ENCODE data around the gene NIT1. TPM values are rescaled to one million over a fixed set of nuclear protein-coding genes. Genes with fewer than 3 reads are reported as not detected.

The NIT1 gene
- total RNA-seq, 5 donors from 2014 or later (not counting 1 experiment from before 2014, with no cell fraction given): 23.4 to 44.7 (median 41.7) TPM

DNA sequence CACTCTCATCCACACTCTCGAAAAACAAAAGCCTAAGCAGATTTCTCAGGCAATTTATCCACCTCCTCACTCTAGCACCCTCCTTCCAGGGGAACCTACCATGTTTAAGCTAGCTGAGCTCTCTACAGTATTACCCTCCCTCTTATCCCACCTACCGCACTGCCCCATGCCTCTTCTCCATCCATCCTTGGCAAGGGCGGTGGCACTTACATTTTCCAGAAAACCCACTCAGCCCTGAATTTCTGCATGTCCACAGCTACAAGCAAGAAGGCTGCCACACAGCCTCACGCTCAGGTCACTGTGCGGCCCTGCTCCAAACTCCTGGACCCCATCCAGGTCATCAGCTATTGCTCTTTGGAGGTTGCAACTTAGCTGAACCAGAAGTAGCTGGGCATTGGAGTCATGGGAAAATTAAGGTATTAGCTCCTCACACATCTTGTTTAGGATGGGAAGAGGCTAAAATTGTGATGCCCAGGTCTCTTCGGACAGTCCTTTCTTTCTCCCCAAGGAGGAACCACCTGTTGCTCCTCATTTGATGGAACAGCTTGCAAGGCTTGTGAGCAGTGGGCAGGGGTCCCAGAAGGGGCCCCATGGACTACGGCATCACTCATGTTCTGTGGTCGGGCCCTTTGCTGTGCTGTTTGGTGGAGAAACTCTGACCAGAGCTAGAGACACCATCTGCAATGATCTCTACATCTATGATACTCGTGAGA is 18.7 kb upstream of the NIT1 start:
- Mint-ChIP-seq H3K9me3 (no peaks in the 10 kb centered on the region), H3K4me3 (peak overlapping the region; percentile 67 to 86 (median 78)), H3K27me3 (peaks cover 0 to 3% of the 10 kb centered on the region in 2 donors), H3K27ac (peak overlapping the region in 1 of 2 donors; percentile 57), H3K36me3 (peaks cover 9% of the 10 kb centered on the region), H3K4me1 (peaks cover 16 to 27% (median 24%) of the 10 kb centered on the region in 3 donors)
- H3K27ac ChIP-seq (ENCODE audit: low read length): no peak overlapping the region
- CTCF ChIA-PET: interaction anchor here (0.6 to 3.2 kb wide), 9 partner anchors 13 to 101 kb away, joined by 3 to 22 read pairs (median 6); partner anchors contain the start of genes ARHGAP30 (in 1 of the 2) and TSTD1 (in 1 of the 2)
- H3K4me3 ChIP-seq (ENCODE audit: control insufficient read depth in 1 of 2, extremely low read depth in 1 of 2, low read length in 1 of 2): no peak overlapping the region
- POLR2A ChIA-PET: interaction anchor here (0.5 to 1.3 kb wide), 5 partner anchors 28 to 207 kb away, joined by 3 to 5 read pairs (median 3); partner anchors contain the start of gene F11R (in 1 of the 2)
- H3K9me3 ChIP-seq: no peaks in the 10 kb centered on the region
- no peak for ATAC-seq (replicated peaks in 1 of 4)
- 97% methylated on average over 5 of the region's 9 CpGs for WGBS (ENCODE audit: insufficient coverage)
- DNase-seq: no peak
- peaks cover 2 to 20% of the 10 kb centered on the region in 2 experiments for H3K4me1 ChIP-seq (ENCODE audit: control insufficient read depth in 1 of 2, extremely low read depth in 1 of 2, insufficient read depth in 2 of 2, low read length in 2 of 2)
- peaks cover 3 to 24% of the 10 kb centered on the region in 2 donors for H3K36me3 ChIP-seq (ENCODE audit: control insufficient read depth in 2 of 2, extremely low read depth in 1 of 2, insufficient read depth in 1 of 2, low read length in 1 of 2)
- no peaks in the 10 kb centered on the region for H3K27me3 ChIP-seq (replicated peaks in 1 of 2; ENCODE audit: control insufficient read depth in 2 of 2, extremely low read depth in 1 of 2, insufficient read depth in 2 of 2, low read length in 1 of 2)

DNA sequence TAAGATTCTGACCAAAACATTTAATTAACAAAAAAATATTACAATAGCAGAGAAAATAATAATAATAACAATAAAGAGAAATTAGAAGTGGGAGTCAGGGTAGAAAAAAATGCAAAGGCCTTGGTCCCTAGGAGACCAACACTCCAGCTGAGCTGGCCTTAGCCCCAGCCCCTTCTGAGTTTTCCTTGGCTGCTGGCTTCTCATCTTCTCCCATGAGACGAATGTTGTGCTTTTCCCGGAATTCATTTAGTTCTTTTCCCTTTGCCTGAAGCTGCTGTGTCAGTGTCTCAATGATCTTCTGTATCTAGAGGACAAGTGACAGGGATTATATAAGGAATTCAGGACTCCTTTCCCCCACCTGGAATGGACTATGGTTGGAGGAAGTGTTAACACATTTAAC is 17.3 kb upstream of the NIT1 start:
- Mint-ChIP-seq H3K9me3 (no peaks in the 10 kb centered on the region), H3K36me3 (peaks cover 13% of the 10 kb centered on the region), H3K4me1 (peaks cover 21 to 31% (median 30%) of the 10 kb centered on the region in 3 donors), H3K27ac (no peak overlapping the region), H3K4me3 (no peak overlapping the region), H3K27me3 (peaks cover 0 to 3% of the 10 kb centered on the region in 2 donors)
- H3K27me3 ChIP-seq (replicated peaks in 1 of 2; ENCODE audit: control insufficient read depth in 2 of 2, extremely low read depth in 1 of 2, insufficient read depth in 2 of 2, low read length in 1 of 2): no peaks in the 10 kb centered on the region
- no peak overlapping the region for H3K27ac ChIP-seq (ENCODE audit: low read length)
- H3K9me3 ChIP-seq: no peaks in the 10 kb centered on the region
- ChIA-PET CTCF (interaction anchor here (0.6 to 1.9 kb wide), 5 partner anchors 12 to 92 kb away, joined by 3 to 8 read pairs (median 4); partner anchors contain the start of gene ARHGAP30 (in 1 of the 2)), POLR2A (interaction anchor here in 1 of 2 donors (0.7 kb wide), 1 partner anchor 295 kb away, joined by 3 read pairs; no protein-coding TSS in a partner anchor)
- peaks cover 3 to 24% of the 10 kb centered on the region in 2 donors for H3K36me3 ChIP-seq (ENCODE audit: control insufficient read depth in 2 of 2, extremely low read depth in 1 of 2, insufficient read depth in 1 of 2, low read length in 1 of 2)
- no peak overlapping the region for H3K4me3 ChIP-seq (ENCODE audit: control insufficient read depth in 1 of 2, extremely low read depth in 1 of 2, low read length in 1 of 2)
- no peak for DNase-seq
- ATAC-seq (replicated peaks in 1 of 4): no peak
- WGBS (ENCODE audit: insufficient coverage): no CpG with 5 or more reads among the region's 2 CpGs
- peaks cover 2 to 20% of the 10 kb centered on the region in 2 experiments for H3K4me1 ChIP-seq (ENCODE audit: control insufficient read depth in 1 of 2, extremely low read depth in 1 of 2, insufficient read depth in 2 of 2, low read length in 2 of 2)

DNA sequence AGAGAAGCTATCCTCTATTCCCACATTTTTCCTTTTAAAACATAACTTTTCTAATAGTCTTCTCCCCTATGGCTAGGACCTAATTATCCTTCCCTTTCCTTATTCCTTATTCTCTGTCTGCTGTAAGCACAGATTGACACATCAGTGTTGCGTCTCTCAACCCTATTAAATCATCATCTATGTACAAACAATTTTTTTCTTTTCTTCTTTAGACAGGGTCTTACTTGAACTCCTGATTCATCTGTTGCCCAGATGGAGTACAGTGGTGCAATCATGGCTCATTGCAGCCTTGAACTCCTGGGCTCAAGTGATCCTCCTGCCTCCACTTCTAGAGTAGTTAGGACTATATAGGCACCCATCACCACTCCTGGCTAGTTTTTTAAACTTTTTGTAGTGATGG is 11.5 kb upstream of the NIT1 start:
- peaks cover 3 to 17% of the 10 kb centered on the region in 2 donors for H3K36me3 ChIP-seq (ENCODE audit: control insufficient read depth in 2 of 2, extremely low read depth in 1 of 2, insufficient read depth in 1 of 2, low read length in 1 of 2)
- ATAC-seq (replicated peaks in 1 of 4) (no peak), DNase-seq (no peak)
- H3K27ac Mint-ChIP-seq: peak overlapping the region in 1 of 2 donors; percentile 51
- no peaks in the 10 kb centered on the region for H3K4me1 ChIP-seq (ENCODE audit: control insufficient read depth in 1 of 2, extremely low read depth in 1 of 2, insufficient read depth in 2 of 2, low read length in 2 of 2)
- H3K4me3 ChIP-seq (ENCODE audit: control insufficient read depth in 1 of 2, extremely low read depth in 1 of 2, low read length in 1 of 2): no peak overlapping the region
- no peaks in the 10 kb centered on the region for H3K27me3 ChIP-seq (replicated peaks in 1 of 2; ENCODE audit: control insufficient read depth in 2 of 2, extremely low read depth in 1 of 2, insufficient read depth in 2 of 2, low read length in 1 of 2)
- H3K36me3 Mint-ChIP-seq: peaks cover 28% of the 10 kb centered on the region
- H3K27ac ChIP-seq (ENCODE audit: low read length): no peak overlapping the region
- POLR2A ChIA-PET: no interaction called here
- H3K27me3 Mint-ChIP-seq: no peaks in the 10 kb centered on the region
- 83% methylated on average over 1 of the region's 1 CpG for WGBS (ENCODE audit: insufficient coverage)
- H3K9me3 ChIP-seq: no peaks in the 10 kb centered on the region
- no peaks in the 10 kb centered on the region for H3K9me3 Mint-ChIP-seq
- CTCF ChIA-PET: no interaction called here
- peaks cover 17 to 29% (median 19%) of the 10 kb centered on the region in 3 donors for H3K4me1 Mint-ChIP-seq
- no peak overlapping the region for H3K4me3 Mint-ChIP-seq

DNA sequence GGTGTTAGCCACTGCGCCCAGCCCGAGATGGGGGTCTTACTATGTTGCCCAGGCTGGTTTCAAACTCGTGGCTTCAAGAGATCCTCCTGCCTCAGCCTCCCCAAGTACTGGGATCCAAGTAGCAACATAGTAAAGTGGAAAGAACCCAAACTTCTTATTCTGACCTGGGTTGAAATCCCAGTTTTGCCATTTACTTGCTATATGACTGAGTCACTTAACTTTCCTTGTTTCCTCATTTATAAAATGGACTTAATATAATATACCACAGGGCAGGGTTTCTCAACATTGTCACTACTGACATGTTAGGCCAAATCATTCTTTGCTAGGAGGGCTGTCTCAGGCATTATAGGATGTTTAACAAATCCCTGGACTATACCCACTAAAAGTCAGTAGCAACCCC is 6.8 kb upstream of the NIT1 start:
- Histone ChIP-seq H3K4me3 (ENCODE audit: control insufficient read depth in 1 of 2, extremely low read depth in 1 of 2, low read length in 1 of 2) (no peak overlapping the region), H3K36me3 (ENCODE audit: control insufficient read depth in 2 of 2, extremely low read depth in 1 of 2, insufficient read depth in 1 of 2, low read length in 1 of 2) (peaks cover 4 to 15% of the 10 kb centered on the region in 2 donors), H3K9me3 (no peaks in the 10 kb centered on the region), H3K27ac (ENCODE audit: low read length) (no peak overlapping the region), H3K27me3 (replicated peaks in 1 of 2; ENCODE audit: control insufficient read depth in 2 of 2, extremely low read depth in 1 of 2, insufficient read depth in 2 of 2, low read length in 1 of 2) (no peaks in the 10 kb centered on the region), H3K4me1 (ENCODE audit: control insufficient read depth in 1 of 2, extremely low read depth in 1 of 2, insufficient read depth in 2 of 2, low read length in 2 of 2) (peaks cover 5 to 10% of the 10 kb centered on the region in 2 experiments)
- Mint-ChIP-seq H3K27ac (no peak overlapping the region), H3K4me1 (peaks cover 50 to 64% (median 53%) of the 10 kb centered on the region in 3 donors), H3K27me3 (no peaks in the 10 kb centered on the region), H3K36me3 (peaks cover 17% of the 10 kb centered on the region), H3K4me3 (no peak overlapping the region), H3K9me3 (no peaks in the 10 kb centered on the region)
- no peak for DNase-seq
- WGBS (ENCODE audit: insufficient coverage): 100% methylated on average over 1 of the region's 3 CpGs
- ATAC-seq (replicated peaks in 1 of 4): no peak
- ChIA-PET CTCF (no interaction called here), POLR2A (no interaction called here)

DNA sequence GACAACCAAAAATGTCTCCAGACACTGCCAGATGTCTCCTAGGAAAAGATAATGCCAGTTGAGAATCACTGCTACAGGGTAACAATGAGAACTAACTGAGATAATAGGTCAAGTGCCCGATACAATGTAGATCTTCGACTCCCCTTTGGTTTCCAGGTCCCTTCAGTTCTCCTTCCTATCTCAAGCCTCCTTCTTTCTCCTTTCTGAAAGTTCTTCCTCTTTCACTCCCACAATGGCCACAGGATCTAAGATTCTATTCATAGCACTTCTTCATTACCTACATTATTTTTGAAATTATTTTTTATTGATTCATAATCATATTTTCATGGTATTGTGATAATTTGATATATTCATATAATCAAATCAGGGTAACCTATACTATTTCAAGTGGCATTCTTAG is 6.4 kb upstream of the NIT1 start:
- CTCF ChIA-PET: no interaction called here
- peaks cover 13% of the 10 kb centered on the region for H3K36me3 Mint-ChIP-seq
- Histone ChIP-seq H3K9me3 (no peaks in the 10 kb centered on the region), H3K4me1 (ENCODE audit: control insufficient read depth in 1 of 2, extremely low read depth in 1 of 2, insufficient read depth in 2 of 2, low read length in 2 of 2) (peaks cover 7 to 14% of the 10 kb centered on the region in 2 experiments), H3K36me3 (ENCODE audit: control insufficient read depth in 2 of 2, extremely low read depth in 1 of 2, insufficient read depth in 1 of 2, low read length in 1 of 2) (peaks cover 4 to 15% of the 10 kb centered on the region in 2 donors), H3K4me3 (ENCODE audit: control insufficient read depth in 1 of 2, extremely low read depth in 1 of 2, low read length in 1 of 2) (no peak overlapping the region), H3K27ac (ENCODE audit: low read length) (no peak overlapping the region), H3K27me3 (replicated peaks in 1 of 2; ENCODE audit: control insufficient read depth in 2 of 2, extremely low read depth in 1 of 2, insufficient read depth in 2 of 2, low read length in 1 of 2) (no peaks in the 10 kb centered on the region)
- H3K27ac Mint-ChIP-seq: no peak overlapping the region
- ATAC-seq (replicated peaks in 1 of 4) (no peak), DNase-seq (no peak)
- no CpG with 5 or more reads among the region's 2 CpGs for WGBS (ENCODE audit: insufficient coverage)
- peaks cover 51 to 64% (median 54%) of the 10 kb centered on the region in 3 donors for H3K4me1 Mint-ChIP-seq
- no peak overlapping the region for H3K4me3 Mint-ChIP-seq
- no peaks in the 10 kb centered on the region for H3K27me3 Mint-ChIP-seq
- no peaks in the 10 kb centered on the region for H3K9me3 Mint-ChIP-seq
- POLR2A ChIA-PET: interaction anchor here in 1 of 2 donors (0.7 kb wide), 1 partner anchor 21 kb away, joined by 3 read pairs; the partner anchor contains the start of gene DEDD

DNA sequence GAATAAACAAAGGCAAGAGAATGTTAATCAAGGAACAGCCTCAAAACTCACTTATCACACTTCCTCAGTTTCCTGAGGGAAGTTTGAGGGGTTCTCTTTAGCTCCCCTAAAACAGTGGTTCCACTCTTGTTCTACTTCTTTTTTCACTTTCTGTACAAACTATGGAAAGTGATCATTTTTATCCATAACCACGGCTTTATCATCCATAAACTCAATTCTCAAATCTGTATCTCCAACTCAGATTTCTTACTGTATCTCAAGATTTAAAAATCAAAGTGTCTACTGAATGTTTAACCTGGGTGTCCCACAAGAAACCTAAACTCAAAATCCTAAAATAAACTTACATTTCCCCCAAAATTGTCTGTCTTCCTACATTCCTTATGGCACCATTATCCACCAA is 4.0 kb upstream of the NIT1 start:
- 50% methylated on average over 1 of the region's 1 CpG for WGBS (ENCODE audit: insufficient coverage)
- peaks cover 18 to 30% of the 10 kb centered on the region in 2 experiments for H3K4me1 ChIP-seq (ENCODE audit: control insufficient read depth in 1 of 2, extremely low read depth in 1 of 2, insufficient read depth in 2 of 2, low read length in 2 of 2)
- H3K9me3 ChIP-seq: no peaks in the 10 kb centered on the region
- H3K36me3 ChIP-seq (ENCODE audit: control insufficient read depth in 2 of 2, extremely low read depth in 1 of 2, insufficient read depth in 1 of 2, low read length in 1 of 2): peaks cover 4 to 15% of the 10 kb centered on the region in 2 donors
- no peaks in the 10 kb centered on the region for H3K27me3 ChIP-seq (replicated peaks in 1 of 2; ENCODE audit: control insufficient read depth in 2 of 2, extremely low read depth in 1 of 2, insufficient read depth in 2 of 2, low read length in 1 of 2)
- ChIA-PET POLR2A (interaction anchor here in 1 of 2 donors (1.2 kb wide), 1 partner anchor 9 kb away, joined by 3 read pairs; no protein-coding TSS in a partner anchor), CTCF (no interaction called here)
- ATAC-seq (replicated peaks in 1 of 4) (no peak), DNase-seq (no peak)
- no peak overlapping the region for H3K4me3 ChIP-seq (ENCODE audit: control insufficient read depth in 1 of 2, extremely low read depth in 1 of 2, low read length in 1 of 2)
- peaks cover 67 to 73% (median 69%) of the 10 kb centered on the region in 3 donors for H3K4me1 Mint-ChIP-seq
- H3K27me3 Mint-ChIP-seq: no peaks in the 10 kb centered on the region
- H3K36me3 Mint-ChIP-seq: peaks cover 10% of the 10 kb centered on the region
- no peak overlapping the region for H3K27ac Mint-ChIP-seq
- no peaks in the 10 kb centered on the region for H3K9me3 Mint-ChIP-seq
- no peak overlapping the region for H3K27ac ChIP-seq (ENCODE audit: low read length)
- no peak overlapping the region for H3K4me3 Mint-ChIP-seq
